Measurements from ENCODE around the gene MYH9. TPM values are rescaled to one million over a fixed set of nuclear protein-coding genes. Genes with fewer than 3 reads are reported as not detected.

MYH9 gene
- total RNA-seq, 1 donor from 2014 or later: 932 TPM

DNA sequence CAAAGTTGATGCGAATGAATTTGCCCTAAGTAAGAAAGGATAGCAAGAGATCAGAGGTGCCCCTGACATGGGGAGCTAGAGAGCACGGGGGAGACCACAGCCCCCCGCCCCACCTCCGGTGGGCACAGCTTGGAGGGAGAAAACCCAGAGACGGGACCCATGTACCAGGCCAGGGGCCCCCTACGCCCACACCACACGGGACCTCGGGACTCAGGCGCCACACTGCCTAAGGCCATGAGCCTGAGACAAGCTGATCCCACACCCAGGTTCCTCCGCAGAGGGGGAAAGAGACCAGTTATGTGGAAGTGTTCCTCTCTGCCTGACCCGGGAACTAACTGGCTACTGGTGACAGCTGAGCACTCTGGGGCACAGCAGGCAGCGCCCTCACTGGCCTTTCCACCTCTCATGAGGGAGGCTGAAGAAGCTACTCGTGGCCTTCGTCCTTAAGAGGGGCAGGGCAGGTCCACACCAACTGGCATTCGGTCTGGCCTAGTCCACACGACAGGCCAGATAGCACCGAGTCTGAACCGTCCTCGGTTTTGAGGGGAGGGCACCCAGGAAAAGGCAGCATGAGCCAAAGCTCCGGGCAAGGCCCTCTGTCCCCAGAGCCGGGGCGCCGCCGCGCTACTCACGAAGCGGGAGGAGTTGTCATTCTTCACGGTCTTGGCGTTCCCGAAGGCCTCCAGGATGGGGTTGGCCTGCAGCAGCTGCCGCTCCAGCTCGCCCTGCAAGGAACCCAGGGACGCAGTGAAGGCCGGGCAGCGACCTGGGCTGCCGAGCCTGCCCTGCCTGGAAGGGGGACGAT lies 65.8 kb downstream of the MYH9 start:
- intact Hi-C loops (cut with micrococcal nuclease): no loop called here

- intact Hi-C loops (cut with micrococcal nuclease): no loop called here
Measured at GRCh38 chr22:36320553-36320952, 67.2 kb downstream of the MYH9 start.

DNA sequence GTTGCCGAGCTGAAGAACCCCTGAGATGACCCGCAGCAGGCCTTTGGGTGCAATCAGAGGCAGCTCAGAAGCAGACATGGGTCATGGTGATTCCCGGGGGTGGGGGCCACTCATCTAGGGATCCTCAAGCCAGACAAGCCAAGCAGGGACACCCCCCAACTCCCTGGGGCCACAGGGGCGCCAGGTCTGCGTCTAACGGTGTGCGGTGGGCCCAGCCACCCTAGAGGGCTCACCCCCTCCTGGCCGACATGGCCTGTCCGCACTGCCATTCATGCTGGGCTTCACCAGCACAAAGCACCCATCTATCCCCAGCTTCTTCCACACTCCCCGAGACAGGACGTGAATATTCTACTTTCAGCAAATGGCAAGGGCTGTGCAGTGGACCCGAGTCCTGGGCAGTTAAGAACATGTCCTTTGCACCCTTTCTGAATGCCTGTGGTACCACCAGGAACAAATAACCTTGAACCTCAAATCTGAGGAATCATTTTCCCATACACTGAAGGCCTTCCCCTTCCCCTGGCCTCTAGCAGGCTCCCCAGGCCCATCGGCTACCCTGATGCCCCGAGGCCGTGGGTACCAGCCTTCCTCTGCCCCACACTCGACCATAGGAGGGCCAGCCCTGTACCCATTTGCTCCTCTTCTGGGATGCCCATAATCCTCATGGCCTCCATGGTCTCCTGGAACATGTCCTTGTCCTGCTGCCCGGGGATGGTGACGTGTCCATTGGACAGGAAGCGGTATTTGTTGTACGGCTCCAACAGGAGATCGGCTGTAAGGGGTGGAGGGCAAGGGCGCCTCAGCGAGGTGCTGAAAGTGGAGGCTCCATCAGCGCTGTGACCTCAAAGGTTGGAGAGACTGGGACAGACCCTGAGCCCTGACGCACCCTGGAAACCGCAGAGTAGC lies 67.9 kb downstream of the MYH9 start:
- intact Hi-C loops (cut with micrococcal nuclease): no loop called here

DNA sequence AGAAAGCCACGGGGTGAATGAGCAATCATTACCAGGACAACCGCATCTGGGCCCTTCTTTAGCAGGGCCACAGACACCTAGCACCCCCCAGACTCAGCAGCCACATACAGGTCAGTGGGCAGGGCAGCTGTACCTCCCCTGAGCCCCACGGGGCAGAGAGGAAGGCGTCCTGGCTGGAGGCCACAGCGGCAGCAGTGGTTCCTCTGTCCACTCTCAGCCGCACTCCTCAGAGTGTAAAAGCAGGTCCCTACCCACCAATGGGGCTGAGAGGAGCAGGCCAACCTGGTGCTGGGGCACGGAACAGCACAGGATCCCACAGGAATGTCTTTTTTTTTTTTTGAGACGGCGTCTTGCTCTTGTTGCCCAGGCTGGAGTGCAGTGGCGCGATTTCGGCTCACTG lies 69.3 kb downstream of the MYH9 start:
- intact Hi-C loops (cut with micrococcal nuclease): no loop called here

- intact Hi-C loops (cut with micrococcal nuclease): no loop called here
Measured at GRCh38 chr22:36317658-36318271, 70.0 kb downstream of the MYH9 start.

- intact Hi-C loops (cut with micrococcal nuclease): no loop called here
Measured at GRCh38 chr22:36316419-36316818, 71.3 kb downstream of the MYH9 start.

DNA sequence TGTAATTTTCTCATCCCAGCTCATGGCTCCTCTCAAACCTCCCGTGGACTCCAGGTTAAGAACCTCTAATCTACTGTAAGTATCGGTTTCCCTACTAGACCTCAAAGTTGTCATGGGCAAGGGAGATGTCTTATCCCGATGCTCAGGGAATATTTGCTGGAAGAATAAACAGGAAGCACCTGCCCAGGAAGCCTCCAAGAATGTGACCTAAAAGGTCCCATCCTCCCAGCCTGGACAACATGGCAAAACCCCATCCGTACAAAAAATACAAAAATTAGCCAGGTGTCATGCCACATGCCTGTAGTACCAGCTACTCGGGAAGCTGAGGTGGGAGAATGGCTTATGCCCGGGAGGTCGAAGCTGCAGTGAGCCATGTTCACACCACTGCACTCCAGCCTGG lies 72.4 kb downstream of the MYH9 start:
- intact Hi-C loops (cut with micrococcal nuclease): no loop called here

DNA sequence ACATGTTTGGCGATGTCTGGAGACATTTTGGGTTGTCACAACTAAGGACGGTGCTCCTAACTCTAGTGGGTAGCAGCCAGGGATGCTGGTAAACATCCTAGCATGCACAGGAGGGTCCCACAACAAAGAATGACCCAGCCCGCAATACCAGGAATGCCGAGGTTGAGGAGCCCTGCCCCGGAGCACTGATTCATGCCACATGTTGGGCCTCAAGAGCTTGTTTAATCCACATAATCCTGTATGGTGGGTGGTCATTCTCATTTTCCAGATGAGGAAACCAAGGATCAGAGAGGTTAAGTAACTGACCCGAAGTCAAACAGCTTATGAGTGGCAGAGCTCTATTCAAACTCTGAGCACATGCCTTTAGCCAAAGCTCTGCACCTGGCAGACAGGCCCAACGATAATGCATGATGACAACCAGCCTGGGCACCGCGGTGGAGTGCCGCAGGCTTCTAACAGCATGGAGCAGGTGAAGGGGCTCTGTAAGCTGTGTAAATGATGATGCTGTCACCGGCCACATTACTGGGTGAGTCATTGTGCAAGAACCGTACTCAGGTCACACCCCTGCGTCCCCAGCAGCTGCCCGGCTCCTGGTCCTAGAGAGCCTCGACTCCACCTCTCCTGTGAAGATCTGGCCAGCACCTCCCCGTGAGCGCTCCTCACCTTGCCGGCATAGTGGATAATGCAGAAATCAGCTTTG lies 76.2 kb downstream of the MYH9 start:
- intact Hi-C loops (cut with micrococcal nuclease): no loop called here

GRCh38 chr22:36308880-36309279 lies 78.9 kb downstream of the MYH9 start:
- intact Hi-C loops (cut with micrococcal nuclease): no loop called here

GRCh38 chr22:36306227-36306626 lies 81.5 kb downstream of the MYH9 start:
- intact Hi-C loops (cut with micrococcal nuclease): no loop called here

GRCh38 chr22:36305813-36306212 lies 82.0 kb downstream of the MYH9 start:
- intact Hi-C loops (cut with micrococcal nuclease): no loop called here

- intact Hi-C loops (cut with micrococcal nuclease): no loop called here
Measured at GRCh38 chr22:36304429-36304828, 83.3 kb downstream of the MYH9 start.

DNA sequence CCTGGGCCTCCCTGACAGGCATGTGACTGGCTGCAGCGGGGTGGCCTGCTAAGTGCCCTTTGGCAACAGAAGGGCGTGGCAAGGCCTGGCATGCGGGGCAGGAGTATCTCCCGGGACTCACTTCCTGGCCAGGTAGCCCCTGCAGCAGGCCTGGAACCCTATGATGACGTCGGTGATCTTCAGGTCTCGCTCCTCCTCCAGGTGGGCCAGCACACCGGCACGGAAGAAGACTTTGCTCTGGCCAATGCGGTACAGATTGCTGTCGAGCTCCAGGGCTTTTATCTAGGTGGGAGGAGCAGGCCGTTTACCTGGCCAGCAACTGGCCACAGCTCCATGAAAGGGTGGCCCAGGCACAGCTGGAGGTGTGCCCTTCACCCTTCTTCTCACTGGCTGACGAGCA lies 83.9 kb downstream of the MYH9 start:
- intact Hi-C loops (cut with micrococcal nuclease): no loop called here

GRCh38 chr22:36303115-36303467 lies 84.7 kb downstream of the MYH9 start:
- intact Hi-C loops (cut with micrococcal nuclease): no loop called here

DNA sequence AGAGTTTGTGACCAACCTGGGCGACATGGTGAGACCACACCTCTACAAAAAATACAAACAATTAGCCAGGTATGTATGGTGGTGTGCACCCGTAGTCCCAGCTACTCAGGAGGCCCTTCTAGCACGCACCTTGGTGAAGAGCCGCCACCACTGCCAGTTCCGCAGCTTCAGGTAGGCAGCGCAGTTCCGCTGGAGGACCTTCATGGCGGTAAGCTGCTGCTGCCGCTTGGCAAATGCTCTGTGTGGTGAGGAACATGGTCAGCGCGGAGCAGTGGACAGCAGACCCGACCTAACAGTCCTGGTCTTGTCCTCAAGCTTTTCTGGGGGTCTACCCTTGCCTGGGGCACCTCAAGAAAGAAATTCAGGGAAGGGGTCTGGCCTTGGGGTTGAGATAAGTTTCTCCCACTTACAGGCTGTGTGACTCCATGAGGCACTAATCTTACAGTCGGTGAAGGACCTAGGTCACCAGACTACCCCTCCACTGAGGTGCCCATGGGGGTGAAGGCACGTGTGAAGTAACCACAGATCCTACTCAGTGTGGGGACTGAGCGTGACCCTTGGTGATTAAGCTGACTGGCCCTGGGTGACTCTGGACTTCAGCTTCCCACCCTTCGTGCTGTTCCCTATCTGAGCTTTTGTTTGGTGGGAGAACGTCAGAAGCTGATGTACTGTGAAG lies 85.2 kb downstream of the MYH9 start:
- intact Hi-C loops (cut with micrococcal nuclease): no loop called here

DNA sequence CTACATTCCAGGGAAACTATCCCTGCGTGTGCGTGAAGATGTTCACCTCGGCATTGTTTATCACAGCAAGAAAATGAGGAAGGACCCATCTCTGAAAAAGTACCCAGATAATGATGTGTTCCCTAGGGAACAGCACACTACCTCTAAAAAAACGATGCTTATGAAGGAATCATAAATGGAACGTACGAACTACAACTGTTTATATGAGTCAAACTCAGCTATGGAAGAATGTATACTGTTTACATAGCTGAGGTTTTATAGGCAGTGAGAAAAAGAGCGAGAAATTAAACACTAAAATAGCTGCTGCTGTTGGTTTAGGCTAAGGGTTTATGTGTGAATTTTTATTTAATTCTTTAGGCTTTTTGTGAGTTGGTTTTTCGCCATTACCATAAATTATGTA lies 85.9 kb downstream of the MYH9 start:
- intact Hi-C loops (cut with micrococcal nuclease): loop anchor here (1.0 kb wide), 1 partner anchor 168 kb away; no protein-coding TSS in a partner anchor

GRCh38 chr22:36301384-36301828 lies 86.4 kb downstream of the MYH9 start:
- intact Hi-C loops (cut with micrococcal nuclease): loop anchor here (1.0 kb wide), 1 partner anchor 169 kb away; no protein-coding TSS in a partner anchor

- intact Hi-C loops (cut with micrococcal nuclease): loop anchor here (1.0 kb wide), 1 partner anchor 170 kb away; no protein-coding TSS in a partner anchor
Measured at GRCh38 chr22:36300396-36301212, 87.2 kb downstream of the MYH9 start.

- intact Hi-C loops (cut with micrococcal nuclease): no loop called here
Measured at GRCh38 chr22:36299911-36300310, 87.9 kb downstream of the MYH9 start.

DNA sequence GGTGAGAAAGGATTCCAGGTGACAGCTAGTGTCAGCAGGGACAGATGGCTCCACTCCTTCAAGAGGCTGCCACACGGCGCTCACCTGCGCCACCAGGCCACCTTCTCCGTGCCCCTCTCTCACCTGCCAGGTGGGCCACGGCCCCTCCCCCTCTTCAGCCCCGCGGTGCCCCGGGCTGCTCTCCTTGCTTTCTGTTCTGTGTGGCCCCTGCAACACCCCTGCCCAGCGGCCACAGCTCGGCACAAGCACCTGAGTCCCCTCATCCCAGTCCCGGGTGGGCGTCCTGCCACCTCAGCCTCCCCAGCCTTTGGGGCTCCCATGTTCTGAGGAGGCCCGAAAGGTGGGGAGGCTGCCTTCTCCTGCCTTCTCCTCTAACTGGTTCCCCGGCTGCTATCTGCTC lies 88.5 kb downstream of the MYH9 start:
- intact Hi-C loops (cut with micrococcal nuclease): no loop called here

All from T-helper 2 cell treated with Interferon-gamma antibody and Interleukin-4, amounts not matched to agents 100 ng/mL and 5 ng/mL, for 36 hours (primary cell).